Measurements from ENCODE around the gene ALOX12B.

Gene ALOX12B

GRCh38 chr17:8087075-8087951 is at the start of gene ALOX12B:
Gene ALOX12B (minus strand): TSS chr17:8087716. CDS start chr17:8087442, 274 bp downstream.
- no peak for TF ChIP-seq CTCF (conservative IDR thresholded peaks at IDR 0.05; ENCODE audit: control insufficient read depth, insufficient read depth, low read depth, low read length)
- no peak for DNase-seq (ENCODE audit: low read depth)
- no peak within 1 kb of the TSS for H3K4me3 ChIP-seq (ENCODE audit: control insufficient read depth, low read depth, low read length)

- no peak for TF ChIP-seq CTCF (conservative IDR thresholded peaks at IDR 0.05; ENCODE audit: control insufficient read depth, insufficient read depth, low read depth, low read length)
- no peak for DNase-seq (ENCODE audit: low read depth)
- no peak overlapping the region for H3K4me3 ChIP-seq (ENCODE audit: control insufficient read depth, low read depth, low read length)
Observed at GRCh38 chr17:8133941-8134340, 46.4 kb upstream of the ALOX12B start.

- H3K4me3 ChIP-seq (ENCODE audit: control insufficient read depth, low read depth, low read length) = no peak overlapping the region
- TF ChIP-seq CTCF (conservative IDR thresholded peaks at IDR 0.05; ENCODE audit: control insufficient read depth, insufficient read depth, low read depth, low read length) = no peak
Observed at GRCh38 chr17:8133399-8133798, 45.9 kb upstream of the ALOX12B start.

GRCh38 chr17:8131844-8132441 is 44.4 kb upstream of the ALOX12B start:
- no peak overlapping the region for H3K4me3 ChIP-seq (ENCODE audit: control insufficient read depth, low read depth, low read length)
- no peak for TF ChIP-seq CTCF (conservative IDR thresholded peaks at IDR 0.05; ENCODE audit: control insufficient read depth, insufficient read depth, low read depth, low read length)
- DNase-seq (ENCODE audit: low read depth) = no peak

More at GRCh38 chr17:8133399-8133798, 45.9 kb upstream of the ALOX12B start:
- DNase-seq (ENCODE audit: low read depth) = no peak

- no peak for DNase-seq (ENCODE audit: low read depth)
- no peak for TF ChIP-seq CTCF (conservative IDR thresholded peaks at IDR 0.05; ENCODE audit: control insufficient read depth, insufficient read depth, low read depth, low read length)
- H3K4me3 ChIP-seq (ENCODE audit: control insufficient read depth, low read depth, low read length) = no peak overlapping the region
Observed at GRCh38 chr17:8128125-8128784, 40.7 kb upstream of the ALOX12B start.

- DNase-seq (ENCODE audit: low read depth) = no peak
- no peak for TF ChIP-seq CTCF (conservative IDR thresholded peaks at IDR 0.05; ENCODE audit: control insufficient read depth, insufficient read depth, low read depth, low read length)
- peak overlapping the region; percentile 78 for H3K4me3 ChIP-seq (ENCODE audit: control insufficient read depth, low read depth, low read length)
Observed at GRCh38 chr17:8126491-8127066, 39.1 kb upstream of the ALOX12B start.
